RCC 7860 (cell line): ENCODE measurements around the gene LMO3.
"Not testable (repeated sequence)": the region's sequence is repeated elsewhere in the genome, so short reads cannot be mapped to it uniquely, and the experiment has no call there.

Experiments used
- DNase-seq: peaks from one replicate; pipeline ENCODE4 v3.0.0-alpha.2; 2015; ENCODE audit warnings: low spot score
- FAIRE-seq: peaks from 2 replicates; lab custom pipeline; 2012; peaks lifted over from hg19 to GRCh38; lab: Jason Lieb, UNC

The LMO3 gene

GRCh38 chr12:16553457-16553856, 52.5 kb downstream of the LMO3 start:
- no peak for DNase-seq
- FAIRE-seq: no peak

DNA sequence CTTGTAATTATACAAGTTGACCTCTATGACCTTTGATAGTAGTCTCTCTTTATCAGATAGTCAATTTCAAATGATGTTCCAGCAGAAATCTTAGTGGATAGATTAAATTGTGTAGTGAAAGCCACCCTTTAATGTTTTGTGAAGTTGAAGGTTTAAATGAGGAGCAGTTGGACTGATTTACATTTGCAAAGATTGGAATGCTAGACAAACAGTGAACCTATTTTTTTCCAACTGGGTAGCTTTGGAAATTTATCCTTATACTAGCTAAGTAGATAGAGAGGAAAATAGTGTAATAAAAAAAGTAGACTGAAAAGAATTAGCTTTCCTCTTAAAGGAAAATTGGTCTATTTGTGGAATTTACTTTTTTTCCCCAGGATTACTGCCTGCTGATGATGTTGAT, 53.7 kb downstream of the LMO3 start:
- FAIRE-seq (no peak), DNase-seq (no peak)

GRCh38 chr12:16545836-16546235, 60.1 kb downstream of the LMO3 start:
- no peak for FAIRE-seq
- DNase-seq: no peak

DNA sequence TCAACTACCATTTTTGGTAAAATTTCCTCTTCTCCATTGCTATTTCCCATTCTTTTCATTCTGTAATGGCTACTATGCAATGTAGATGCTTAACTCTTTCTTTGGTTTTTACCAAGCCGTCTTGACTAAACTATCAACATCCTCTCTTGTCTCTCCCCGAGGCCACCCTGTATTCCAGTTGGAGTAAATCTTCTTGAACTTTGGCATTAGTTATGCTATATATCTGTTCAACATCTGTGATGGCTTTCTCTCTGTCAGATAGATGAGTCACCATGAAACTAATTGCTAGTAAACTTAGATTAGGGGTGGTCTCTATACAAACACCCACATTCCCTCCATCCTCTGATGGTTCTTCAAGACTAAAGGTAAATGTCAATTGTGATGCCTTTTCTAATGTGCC, 63.4 kb downstream of the LMO3 start:
- FAIRE-seq (no peak), DNase-seq (no peak)

- not testable (repeated sequence) for FAIRE-seq, DNase-seq
Measured at GRCh38 chr12:16537652-16538051, 68.3 kb downstream of the LMO3 start.

GRCh38 chr12:16531621-16532020, 74.3 kb downstream of the LMO3 start:
- DNase-seq (no peak), FAIRE-seq (no peak)

DNA sequence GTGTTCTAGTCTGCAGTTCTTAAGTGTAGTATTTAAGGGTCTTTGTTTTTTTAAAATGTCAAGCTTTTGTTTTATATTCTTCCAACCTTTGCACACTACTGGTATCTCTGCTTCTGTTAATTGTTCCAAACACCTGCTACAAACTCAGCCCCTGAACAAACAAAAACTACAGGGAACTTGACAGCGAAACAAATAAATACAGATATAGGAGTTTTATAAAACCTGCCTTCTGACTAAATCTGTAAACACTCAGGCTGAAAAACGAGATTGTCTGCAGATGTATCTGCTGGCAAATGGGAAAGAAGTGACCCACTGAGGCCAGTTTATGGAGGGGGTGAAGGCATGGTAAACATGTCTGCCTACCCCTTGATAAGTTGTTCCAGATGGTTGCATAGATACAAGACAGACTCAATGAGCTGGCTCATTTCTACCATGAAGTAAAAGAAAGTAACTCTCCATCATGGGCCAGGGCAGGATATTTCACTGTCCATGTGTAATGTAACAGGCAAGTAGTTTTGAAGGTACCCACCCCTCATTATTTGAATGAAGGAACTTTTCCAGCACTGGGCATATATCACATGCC, 75.6 kb downstream of the LMO3 start:
- DNase-seq (no peak), FAIRE-seq (no peak)

DNA sequence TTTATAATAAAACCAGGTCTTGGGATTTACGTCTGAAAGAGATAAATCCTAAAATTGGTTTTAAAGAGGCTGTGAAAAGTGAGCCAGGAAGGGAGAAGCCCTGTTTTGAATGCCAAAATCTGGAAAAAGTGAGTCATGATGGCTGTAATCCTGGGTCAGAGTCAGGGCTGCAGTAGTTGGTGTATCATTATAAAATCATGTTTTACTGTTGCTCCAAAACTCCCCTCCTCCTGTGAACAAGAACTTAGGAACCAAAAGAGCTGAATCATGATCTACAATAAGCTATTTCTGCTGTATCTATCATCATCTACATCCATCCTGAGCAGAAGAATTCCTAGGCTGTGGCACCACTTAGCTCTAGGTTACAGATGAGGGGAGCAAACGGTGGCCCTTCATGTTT, 79.3 kb downstream of the LMO3 start:
- FAIRE-seq (no peak), DNase-seq (no peak)

DNA sequence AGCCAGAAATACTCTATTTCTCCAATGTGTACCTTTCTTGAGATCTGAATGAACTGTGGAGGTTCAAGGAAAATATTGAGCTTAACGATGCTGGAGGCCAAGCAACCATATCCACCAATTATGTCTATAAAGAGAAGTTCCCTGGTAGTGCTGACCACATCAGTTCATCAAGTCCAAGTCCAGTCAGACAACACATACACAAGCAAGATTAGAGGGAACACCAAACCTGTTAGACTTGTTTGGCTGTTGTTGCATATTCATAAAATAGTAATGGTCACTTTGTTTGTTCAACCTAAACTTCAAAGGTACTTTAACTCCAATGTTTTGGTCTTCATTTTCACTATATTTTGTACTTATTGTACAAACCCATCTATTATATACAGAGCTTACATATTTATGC, 81.6 kb downstream of the LMO3 start:
- FAIRE-seq (no peak), DNase-seq (no peak)

DNA sequence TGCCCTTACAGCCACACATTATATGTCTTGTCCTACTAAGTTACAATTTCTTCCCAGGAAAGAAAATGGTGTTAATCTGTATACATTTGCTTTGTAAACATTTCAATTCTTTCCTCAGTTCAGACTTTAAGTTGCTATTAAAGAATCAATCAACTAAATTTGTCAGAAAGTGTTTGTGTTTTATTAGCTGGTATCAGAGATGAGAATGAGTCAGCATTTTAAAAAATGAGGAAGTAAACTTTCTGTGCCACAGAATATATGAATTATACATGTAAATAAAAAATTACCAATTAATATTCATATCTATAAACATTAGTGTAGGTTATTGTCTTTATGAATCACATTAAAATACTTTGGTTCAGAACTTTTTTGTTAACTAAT, 82.0 kb downstream of the LMO3 start:
- no peak for DNase-seq
- FAIRE-seq: no peak

- no peak for DNase-seq
- FAIRE-seq: no peak
Measured at GRCh38 chr12:16523284-16523950, 82.5 kb downstream of the LMO3 start.

DNA sequence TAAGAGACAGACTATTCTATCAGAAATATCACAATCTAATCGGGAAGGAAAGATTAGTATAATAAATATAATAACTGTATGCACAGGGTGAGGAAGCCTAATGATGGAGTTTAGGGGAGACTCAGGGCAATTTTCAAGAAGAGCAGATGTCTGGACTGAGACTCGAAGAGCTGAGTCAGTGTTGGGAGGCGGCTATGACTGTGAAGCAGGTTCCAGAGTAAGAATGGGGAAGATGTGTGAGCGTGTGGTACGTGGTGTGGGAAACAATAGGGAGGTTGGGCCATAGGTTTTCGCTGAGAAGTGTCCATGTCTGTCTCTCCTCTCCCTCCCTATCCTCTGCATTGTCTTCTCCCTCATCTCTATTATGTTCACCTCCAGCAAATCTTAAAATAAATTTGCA, 85.6 kb downstream of the LMO3 start:
- FAIRE-seq: no peak
- DNase-seq: no peak

- FAIRE-seq: no peak
- DNase-seq: no peak
Measured at GRCh38 chr12:16515666-16516065, 90.3 kb downstream of the LMO3 start.

DNA sequence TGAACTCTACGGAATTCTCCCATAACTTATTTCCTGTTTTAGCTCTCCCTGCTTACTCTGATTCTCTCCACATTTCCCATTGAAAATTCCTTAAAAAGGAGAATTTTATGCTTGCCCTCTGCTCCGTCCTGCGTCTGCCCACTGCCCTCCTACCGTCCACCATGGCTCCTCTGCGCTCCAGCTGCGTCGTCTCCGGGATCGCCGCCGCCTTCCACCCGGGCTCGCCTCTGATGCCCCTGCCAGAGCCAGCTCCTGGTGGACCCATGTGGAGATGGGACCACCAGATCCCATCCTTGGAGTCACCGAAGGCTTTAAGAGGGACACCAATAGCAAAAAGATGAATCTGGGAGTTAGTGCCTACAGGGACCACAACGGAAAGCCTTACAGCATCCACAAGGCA, 92.7 kb downstream of the LMO3 start:
- DNase-seq (no peak), FAIRE-seq (no peak)

- FAIRE-seq: no peak
- DNase-seq: no peak
Measured at GRCh38 chr12:16509411-16509810, 96.6 kb downstream of the LMO3 start.

DNA sequence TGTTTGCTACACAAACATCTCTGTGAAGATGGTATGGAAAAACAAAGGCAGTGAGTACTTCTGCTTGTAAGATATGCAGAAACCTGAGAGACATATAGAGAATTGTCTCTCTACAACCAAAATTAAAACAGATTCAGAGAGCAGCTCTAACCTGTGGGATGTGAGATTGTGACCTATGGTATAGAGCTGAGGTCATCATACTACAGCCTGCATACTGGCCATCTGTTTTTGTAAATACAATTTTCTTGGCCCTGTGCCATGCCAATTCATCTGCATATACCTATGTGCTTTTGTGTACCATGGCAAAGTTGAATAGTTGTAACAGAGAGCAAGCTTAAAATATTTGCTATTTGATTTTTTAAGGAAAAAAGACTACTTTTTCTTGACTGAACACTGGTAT, 99.6 kb downstream of the LMO3 start:
- no peak for DNase-seq
- no peak for FAIRE-seq

DNA sequence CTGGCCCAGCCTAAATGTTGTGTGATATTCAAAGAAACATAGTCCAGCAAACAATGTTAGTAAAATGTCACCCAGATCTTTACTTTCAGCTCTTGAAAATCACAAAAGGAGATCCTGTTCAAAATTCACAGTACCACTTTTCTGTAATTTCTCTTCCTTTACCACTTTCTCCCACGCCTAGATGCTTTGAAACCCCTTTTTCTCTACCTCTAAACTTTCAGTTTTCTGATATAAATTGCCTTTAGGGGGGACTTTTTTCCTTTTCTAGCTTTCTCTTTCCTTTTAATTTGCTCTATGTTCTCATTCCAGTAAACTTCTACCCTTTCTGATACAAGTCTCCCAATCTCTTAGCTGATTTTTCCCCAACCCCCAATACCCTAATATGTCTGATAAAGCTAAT, 101.8 kb downstream of the LMO3 start:
- FAIRE-seq: no peak
- DNase-seq: no peak

DNA sequence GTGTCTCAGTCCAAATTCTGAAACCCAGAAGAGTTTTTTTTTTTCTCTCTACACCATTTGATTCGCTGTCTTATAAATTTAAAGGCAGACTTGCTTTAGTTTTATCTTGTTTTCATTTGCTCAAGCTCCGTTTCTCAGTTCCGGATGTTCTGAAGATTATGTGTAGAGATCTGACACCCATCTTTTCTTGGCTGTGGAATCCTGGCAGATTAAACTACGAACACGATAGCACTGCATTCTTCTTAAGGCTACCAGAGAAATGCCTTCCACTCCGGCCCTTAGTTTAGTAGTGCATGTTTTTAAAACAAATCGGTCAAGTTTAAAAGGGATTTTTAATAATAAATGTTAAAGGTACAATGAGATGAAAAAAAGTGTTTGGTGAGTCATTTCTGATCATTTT, 106.4 kb downstream of the LMO3 start:
- DNase-seq (no peak), FAIRE-seq (no peak)
